Activated gamma-delta T cell treated with Interleukin-2 at 50 U/mL for 16 hours (primary cell): Measurements from ENCODE around the gene CAMTA1.

Source experiments
- DNase-seq: peaks from one replicate; pipeline ENCODE4 v3.0.0-alpha.2; 2020

Gene CAMTA1

DNA sequence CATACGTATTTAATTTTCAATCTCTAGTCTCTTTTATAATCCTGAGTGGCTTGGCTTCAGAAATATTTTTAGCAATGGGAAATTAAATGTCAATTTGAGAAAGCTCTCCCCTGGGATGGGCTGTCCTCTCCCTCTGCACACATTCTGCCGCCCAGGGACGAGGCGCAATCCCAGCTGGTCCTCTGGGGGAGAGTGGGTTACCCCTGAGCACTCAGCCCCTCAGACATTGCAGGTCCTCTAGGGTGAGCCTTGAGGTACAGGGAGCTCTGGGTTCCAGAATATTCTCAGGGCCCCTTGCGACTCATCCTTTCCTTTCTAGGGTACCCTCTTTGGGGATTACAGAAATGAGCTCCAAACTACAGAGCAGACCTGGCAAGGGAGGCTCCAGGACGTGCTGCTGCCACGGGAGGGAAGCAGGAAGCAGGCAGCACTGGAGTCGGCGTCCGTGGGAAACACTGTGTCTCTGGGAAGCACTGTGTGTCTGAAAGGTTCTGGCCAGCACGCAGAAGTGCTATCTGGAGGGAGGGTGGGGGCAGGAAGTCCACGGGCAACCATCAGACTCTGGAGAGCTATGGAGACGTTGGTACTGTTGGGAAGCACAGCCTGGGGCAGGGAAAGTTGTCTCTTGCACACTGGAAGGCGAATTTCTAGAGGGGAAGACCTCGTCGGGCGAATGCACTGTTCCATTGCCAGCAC, 642.5 kb downstream of the CAMTA1 start:
- DNase-seq = no peak

DNA sequence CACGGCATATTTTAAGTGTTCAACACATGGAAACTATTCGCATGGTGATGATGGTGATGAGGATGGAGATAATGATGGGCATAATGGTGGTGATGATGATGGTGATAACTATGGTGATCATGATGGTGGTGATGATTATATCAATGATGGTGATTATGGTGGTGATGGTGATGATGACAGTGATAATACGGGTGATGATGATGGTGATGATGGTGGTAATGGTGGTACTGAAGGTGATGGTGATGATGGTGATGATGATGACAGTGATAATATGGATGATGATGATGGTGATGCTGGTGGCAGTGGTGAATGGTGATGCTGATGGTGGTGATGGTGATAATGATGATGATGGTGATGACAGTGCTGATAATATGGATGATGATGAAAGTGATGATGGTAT, 644.0 kb downstream of the CAMTA1 start:
- DNase-seq = no peak

GRCh38 chr1:7430047-7430608, 644.9 kb downstream of the CAMTA1 start:
- no peak for DNase-seq

- DNase-seq = no peak
These were observed 645.4 kb downstream of the CAMTA1 start for GRCh38 chr1:7430691-7431090.

DNA sequence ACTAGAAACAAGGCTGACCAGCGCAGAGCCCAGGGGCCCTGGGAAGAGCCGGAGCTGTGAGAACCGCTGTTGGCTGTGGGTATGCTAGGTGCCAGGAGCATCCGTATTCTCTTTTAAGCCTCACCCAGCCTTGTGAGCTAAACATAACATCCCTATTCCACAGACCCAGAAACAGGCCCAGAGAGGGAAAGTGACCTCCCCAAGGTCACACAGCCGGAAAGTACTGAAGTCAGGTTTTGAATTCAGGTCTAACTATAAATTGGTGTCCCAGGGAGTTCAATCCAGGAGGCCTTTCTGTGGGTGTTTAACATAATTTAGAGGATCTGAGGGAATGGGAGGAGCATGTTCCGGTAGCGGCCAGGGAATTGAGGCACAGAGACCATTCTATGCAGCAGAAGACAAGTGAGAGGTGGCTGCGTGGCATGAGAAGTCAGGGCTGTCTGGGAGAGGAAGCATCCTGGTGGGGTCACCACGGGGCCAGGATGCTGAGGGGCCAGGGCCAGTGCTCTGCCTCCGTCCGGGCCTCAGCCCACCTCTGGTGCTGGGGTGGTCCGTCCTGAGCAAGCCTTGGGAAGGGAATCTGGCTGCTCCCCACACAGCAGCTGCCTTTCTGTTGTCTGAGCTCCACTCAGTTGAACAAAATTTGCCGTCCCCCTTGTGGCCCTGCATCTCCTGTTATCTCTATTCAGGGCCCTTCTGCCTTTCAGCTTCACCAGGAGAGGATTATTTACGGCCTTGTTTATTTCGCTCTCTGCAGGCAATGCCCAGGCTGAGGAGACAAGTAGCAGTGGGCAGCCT, 647.0 kb downstream of the CAMTA1 start:
- no peak for DNase-seq

GRCh38 chr1:7432900-7433380, 647.7 kb downstream of the CAMTA1 start:
- DNase-seq = no peak

DNA sequence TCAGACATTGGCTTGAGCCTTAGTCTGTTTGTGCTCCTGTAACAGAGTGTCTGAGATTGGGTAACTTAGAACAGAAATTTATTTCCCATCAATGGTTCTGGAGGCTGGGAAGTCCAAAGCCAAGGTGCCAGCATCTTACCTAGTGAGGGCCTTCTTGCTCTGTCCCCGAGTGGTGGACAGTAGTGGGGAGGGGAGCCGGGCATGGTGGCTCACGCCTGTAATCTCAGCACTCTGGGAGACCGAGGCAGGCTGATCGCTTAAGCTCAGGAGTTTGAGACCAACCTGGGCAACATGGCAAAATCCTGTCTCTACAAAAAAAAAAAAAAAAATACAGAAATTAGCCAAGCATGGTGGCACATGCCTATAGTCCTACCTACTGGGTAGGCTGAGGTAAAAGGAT, 649.3 kb downstream of the CAMTA1 start:
- DNase-seq = no peak

- DNase-seq = no peak
These were observed 650.2 kb downstream of the CAMTA1 start for GRCh38 chr1:7435276-7436055.

GRCh38 chr1:7436056-7437005, 651.1 kb downstream of the CAMTA1 start:
- no peak for DNase-seq

DNA sequence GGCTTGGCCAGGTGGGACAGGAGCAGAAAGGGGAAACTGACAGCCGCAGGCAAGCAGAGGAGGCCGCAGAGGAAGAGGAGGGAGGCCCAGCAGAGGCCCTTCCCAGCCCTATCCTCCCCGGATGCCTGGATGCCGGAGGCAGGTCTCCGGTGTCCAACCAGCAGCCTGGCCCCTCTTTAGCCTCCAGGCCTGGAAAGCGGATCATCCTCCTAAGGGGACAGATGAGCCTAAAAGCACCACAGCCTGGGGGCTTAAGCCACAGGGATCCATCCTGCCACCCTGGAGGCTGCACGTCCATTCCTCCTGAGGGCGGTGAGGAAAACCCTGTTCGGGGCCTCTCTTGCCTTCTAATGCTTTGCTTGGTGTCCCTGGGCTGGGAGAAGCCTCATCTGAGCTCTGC, 651.8 kb downstream of the CAMTA1 start:
- DNase-seq = no peak

DNA sequence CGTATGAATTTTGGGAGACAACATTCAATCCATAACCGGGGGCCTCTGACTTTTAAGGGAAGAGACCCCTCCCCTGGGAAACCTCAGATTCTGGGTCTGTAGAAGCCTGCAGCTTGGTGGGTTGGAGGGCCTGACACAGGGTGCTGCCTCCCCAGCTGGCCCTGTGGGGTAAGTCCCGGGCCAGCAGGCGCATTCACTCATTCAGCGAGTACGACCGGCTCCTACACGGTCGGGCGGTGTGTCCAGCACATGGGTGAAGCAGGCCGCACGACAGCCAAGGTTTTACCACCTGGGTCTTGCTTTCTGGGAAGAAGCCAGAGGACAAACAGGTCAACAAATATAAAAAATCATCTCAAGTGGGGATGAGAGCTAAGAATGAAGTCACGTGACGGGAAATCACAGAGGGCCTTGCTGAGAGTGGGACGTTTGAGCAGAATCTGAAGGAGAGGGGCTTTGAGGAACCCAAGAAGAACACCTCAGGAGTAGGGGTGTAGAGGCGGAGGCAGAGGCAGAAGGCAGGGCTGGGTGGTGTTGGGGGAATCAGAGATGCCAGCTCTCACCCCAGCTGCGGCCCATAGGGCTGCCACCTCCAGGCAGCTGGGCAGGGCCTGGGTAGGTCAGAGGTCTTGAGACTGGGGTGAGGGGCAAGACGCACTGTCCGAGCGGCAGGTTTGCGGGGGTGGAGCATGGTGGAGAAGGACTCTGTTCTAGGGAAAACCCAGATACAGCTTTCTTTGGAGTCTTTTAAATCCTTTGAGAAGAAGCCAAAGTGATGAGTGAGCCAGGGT, 652.5 kb downstream of the CAMTA1 start:
- DNase-seq = no peak

DNA sequence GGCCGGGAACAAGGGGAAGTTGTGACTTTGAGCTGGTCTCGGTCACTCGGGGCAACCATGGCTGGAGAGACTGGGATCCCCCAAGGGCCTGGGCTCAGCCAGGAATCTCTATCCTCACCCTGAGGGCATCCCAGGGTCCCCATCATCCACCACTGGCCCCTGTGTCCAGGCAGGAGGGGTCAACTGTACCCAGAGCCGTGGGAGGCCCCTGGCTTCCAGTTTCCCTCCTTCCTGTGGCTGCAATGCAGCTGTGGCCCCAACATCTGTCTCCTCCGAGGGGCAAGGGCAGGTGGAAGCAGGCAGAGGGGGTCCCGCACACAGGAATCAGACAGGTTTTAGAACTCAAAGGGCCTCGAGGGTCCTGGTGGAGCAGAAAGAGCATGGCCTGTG, 653.1 kb downstream of the CAMTA1 start:
- no peak for DNase-seq

DNA sequence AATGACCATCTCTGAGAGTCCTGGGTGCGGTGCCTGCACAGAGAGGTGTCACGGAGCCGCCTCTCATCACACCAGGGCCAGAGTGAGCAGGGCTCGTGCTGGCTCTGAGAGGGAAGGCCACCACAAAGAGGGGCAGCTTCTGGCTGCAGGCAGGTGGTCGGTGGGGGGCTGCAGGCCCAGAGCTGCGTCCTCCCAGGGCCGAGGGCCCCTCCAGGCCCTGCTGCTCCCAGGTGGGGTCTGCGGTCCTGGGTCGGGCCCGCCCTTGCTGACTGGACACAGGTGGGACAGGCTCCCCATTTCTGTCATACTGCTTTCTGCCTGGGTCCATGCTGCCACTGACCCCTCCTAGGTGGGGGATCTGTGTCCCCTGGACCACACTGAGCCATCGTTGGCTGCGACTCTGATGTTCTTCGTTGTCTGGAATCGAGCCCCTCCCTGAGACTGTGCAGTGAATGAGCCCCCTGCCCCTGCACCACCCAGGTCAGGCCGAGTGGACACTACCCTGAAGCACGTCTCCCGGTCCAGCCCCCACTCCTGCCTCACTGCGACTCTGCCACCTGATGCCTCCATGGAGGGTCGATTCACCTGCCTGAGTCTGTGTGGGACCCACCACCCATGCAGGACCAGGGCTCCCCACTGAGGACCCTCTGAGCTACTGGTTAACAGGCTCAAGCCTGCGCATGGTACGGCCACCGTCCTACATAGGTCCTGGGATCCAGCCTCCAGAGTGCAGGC, 653.8 kb downstream of the CAMTA1 start:
- DNase-seq = no peak

DNA sequence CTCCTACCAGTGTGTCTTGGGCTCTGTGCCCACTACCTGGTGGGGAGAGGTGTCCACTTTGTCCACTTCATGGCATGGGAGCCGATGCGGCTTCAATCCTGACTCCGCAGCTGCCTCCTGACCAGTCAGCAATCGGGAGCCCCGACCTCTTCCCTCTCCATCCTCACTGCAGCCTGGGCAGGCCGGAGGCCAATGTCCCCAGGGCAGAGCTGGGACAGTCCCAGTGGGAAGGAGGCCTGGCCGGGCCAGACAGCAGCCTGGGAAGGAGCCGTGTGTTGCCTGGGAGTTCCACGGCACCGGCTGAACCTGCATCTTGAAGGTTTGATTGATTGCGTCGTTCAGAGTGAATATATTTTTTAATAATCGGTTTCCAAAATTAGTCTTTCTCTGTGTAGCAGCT, 654.9 kb downstream of the CAMTA1 start:
- DNase-seq = no peak

- DNase-seq = no peak
These were observed 656.0 kb downstream of the CAMTA1 start for GRCh38 chr1:7441143-7441841.

DNA sequence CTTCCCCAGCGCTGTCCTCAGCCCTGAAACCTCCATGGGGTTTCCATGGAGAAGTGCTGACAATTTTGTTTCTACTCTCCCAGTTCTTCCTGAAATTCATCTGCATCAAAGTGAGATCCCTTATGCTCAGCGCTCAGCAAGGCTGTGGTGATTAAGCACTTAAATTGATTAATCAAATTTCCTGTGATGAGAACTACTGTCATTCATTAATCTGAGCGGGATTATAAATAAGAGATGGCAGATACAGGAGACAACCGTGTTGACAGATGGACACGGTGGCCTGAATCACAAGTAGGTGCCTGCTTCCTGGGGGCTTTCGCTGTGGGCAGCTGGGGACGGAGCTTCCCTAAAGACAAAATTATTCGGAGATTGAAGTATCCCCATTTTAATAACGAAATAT, 656.8 kb downstream of the CAMTA1 start:
- DNase-seq = no peak

GRCh38 chr1:7442918-7443317, 657.7 kb downstream of the CAMTA1 start:
- no peak for DNase-seq

DNA sequence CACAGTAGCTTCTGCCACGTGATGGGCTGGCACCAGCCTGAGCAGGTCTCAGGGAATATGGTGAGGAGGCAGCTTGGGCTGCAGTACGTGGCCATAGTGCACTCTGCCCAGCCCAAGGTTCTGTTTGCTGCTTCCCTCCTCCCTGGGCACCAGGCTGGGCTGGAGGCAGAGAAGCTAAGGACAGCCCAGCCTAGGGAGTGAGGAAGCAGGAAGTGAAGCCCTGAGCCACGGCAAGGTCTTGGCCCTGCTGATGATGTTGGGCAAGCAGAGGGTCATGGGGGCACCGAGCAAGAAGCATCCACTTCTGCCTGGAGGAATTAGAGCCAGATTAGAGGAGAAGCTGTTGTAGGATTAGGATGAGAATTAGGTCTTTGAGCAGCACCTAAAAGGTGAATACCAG, 659.1 kb downstream of the CAMTA1 start:
- DNase-seq = no peak

DNA sequence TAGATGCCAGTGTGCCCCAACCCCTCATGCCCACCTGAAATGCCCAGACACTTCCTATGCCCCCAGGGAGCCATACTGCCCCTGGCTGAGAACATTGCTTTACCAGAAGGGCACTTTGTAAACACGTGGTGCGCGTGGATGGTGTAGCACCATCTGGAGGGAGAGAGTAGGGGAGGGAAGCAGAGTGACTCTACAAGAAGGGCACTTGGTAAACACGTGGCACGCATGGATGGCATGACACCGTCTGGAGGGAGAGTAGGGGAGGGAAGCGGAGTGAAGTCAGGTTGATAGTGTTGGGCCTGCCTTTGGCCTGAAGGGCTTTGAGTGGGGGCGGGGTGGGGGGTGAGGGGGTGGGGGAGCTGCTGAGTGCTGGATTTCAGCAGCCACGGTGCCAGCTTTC, 661.8 kb downstream of the CAMTA1 start:
- no peak for DNase-seq

DNA sequence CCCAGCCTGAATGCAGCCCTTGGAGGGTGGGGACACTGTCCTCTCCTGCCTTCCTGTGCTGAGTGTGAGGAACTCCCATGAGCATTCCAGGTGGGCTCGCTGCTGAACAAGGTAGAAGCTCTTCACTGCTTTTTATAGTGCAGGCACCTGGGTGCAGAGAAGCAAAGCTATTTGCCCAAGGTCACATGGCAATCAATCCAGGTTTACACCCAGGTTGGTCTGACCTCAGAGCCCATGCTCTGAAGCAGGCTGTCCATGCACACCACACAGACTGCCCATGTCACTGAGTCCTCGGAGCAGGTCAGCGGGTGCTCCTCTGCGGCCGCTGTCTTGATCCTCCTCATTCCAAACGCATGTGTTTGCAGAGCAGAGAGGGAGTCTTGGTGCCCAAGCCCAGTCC, 662.5 kb downstream of the CAMTA1 start:
- no peak for DNase-seq
